ENCODE results near the gene SBF2.

The SBF2 gene

DNA sequence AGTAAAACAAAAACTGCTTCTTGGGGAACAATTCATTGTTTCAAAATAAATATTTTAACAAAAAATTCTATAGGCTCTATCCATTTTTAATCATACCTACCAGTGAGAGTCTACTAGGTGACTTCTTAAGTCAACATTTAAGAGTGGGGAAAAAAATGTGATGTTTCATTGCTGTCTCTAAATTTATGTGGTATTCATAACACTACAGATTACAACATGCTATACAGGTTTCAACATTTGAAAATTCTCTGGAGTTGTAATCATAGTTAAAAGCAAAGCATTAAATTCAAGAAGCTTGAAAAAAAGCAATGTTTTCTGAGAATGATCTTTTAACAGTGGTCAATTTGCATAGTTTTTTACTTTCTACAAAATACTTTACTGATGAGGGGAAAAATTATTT is 18.3 kb downstream of the SBF2 start:
- Histone ChIP-seq H4K20me1 (ENCODE audit: control insufficient read depth, insufficient read depth, low read depth, low read length) (no peaks in the 10 kb centered on the region), H3K27ac (ENCODE audit: low read depth, low read length) (no peak overlapping the region), H3K4me3 (ENCODE audit: low read length) (no peak overlapping the region), H3K9me2 (replicated peaks; ENCODE audit: control insufficient read depth, low read length) (no peaks in the 10 kb centered on the region), H3K9me3 (ENCODE audit: control insufficient read depth, insufficient read depth, low read length) (no peaks in the 10 kb centered on the region), H3F3A (ENCODE audit: control insufficient read depth, insufficient read depth) (no peaks in the 10 kb centered on the region; the same call in 1 of the 2 replicates), H3K4me1 (ENCODE audit: control insufficient read depth, low read length) (peaks cover 7% of the 10 kb centered on the region), H3K36me3 (ENCODE audit: control insufficient read depth, low read length) (no peaks in the 10 kb centered on the region), H3K27me3 (ENCODE audit: control insufficient read depth, low read length) (no peaks in the 10 kb centered on the region), H3K4me2 (ENCODE audit: low read length) (no peak overlapping the region), H3K79me2 (ENCODE audit: control insufficient read depth, low read length) (no peaks in the 10 kb centered on the region)
- no peak for TF ChIP-seq CTCF (IDR thresholded peaks at IDR 0.05; ENCODE audit: low read depth, low read length, poor library complexity, severe bottlenecking)
- TF ChIP-seq EZH2phosphoT487 (IDR thresholded peaks at IDR 0.05; ENCODE audit: borderline replicate concordance, low read length), result no peak

DNA sequence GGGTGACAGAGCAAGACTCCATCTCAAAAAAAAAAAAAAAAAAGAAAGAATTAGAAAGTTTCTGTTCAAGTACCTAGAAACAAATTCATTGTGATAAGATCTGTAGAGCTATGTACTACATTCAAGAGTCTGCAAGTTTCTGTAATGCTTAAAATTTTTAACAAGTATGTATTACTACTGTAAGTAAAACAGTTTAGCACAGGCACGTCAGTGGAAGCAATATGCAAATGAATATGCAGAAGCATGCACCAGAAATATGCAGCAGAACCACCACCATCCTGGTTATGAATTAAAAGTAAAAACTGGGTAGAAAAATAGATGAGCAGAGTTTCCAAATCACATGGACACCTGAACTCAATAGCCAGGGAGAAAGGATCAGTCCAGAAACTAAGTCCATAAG is 19.3 kb downstream of the SBF2 start:
- H3K27me3 ChIP-seq (ENCODE audit: control insufficient read depth, low read length), result no peaks in the 10 kb centered on the region
- no peaks in the 10 kb centered on the region; the same call in 1 of the 2 replicates for H3F3A ChIP-seq (ENCODE audit: control insufficient read depth, insufficient read depth)
- H4K20me1 ChIP-seq (ENCODE audit: control insufficient read depth, insufficient read depth, low read depth, low read length), result no peaks in the 10 kb centered on the region
- H3K4me1 ChIP-seq (ENCODE audit: control insufficient read depth, low read length), result peaks cover 7% of the 10 kb centered on the region
- H3K4me2 ChIP-seq (ENCODE audit: low read length), result peak overlapping the region; percentile 20; the same call in 1 of the 2 replicates
- no peaks in the 10 kb centered on the region for H3K9me2 ChIP-seq (replicated peaks; ENCODE audit: control insufficient read depth, low read length)
- no peaks in the 10 kb centered on the region for H3K36me3 ChIP-seq (ENCODE audit: control insufficient read depth, low read length)
- no peaks in the 10 kb centered on the region for H3K9me3 ChIP-seq (ENCODE audit: control insufficient read depth, insufficient read depth, low read length)
- no peaks in the 10 kb centered on the region for H3K79me2 ChIP-seq (ENCODE audit: control insufficient read depth, low read length)
- H3K4me3 ChIP-seq (ENCODE audit: low read length), result no peak overlapping the region
- no peak overlapping the region for H3K27ac ChIP-seq (ENCODE audit: low read depth, low read length)
- TF ChIP-seq EZH2phosphoT487 (IDR thresholded peaks at IDR 0.05; ENCODE audit: borderline replicate concordance, low read length) (no peak), CTCF (IDR thresholded peaks at IDR 0.05; ENCODE audit: low read depth, low read length, poor library complexity, severe bottlenecking) (no peak)

DNA sequence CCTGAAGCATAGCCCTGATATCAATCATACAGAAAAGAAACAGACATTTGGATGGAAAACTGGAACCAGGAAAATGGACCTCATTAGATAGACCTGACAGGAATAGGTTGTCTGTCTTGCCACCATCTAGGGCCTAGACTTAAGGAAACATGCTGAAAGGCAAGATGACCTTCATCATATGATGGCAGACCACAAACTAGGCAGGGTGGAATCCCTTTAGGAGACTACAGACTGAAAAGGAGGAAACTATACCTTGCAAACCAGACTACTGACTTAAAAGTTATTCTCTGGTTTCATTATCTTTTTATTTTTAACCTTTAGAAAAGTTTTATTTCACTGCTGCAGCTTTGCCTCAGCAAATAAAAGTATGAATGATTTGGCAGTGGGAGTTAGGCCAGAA is 20.3 kb downstream of the SBF2 start:
- Histone ChIP-seq H3K4me2 (ENCODE audit: low read length) (no peak overlapping the region), H3K27ac (ENCODE audit: low read depth, low read length) (no peak overlapping the region), H3K4me1 (ENCODE audit: control insufficient read depth, low read length) (peaks cover 7% of the 10 kb centered on the region), H3K27me3 (ENCODE audit: control insufficient read depth, low read length) (no peaks in the 10 kb centered on the region), H3K79me2 (ENCODE audit: control insufficient read depth, low read length) (no peaks in the 10 kb centered on the region), H3K36me3 (ENCODE audit: control insufficient read depth, low read length) (no peaks in the 10 kb centered on the region), H3K9me2 (replicated peaks; ENCODE audit: control insufficient read depth, low read length) (no peaks in the 10 kb centered on the region), H4K20me1 (ENCODE audit: control insufficient read depth, insufficient read depth, low read depth, low read length) (no peaks in the 10 kb centered on the region; the same call in 1 of the 2 replicates), H3K9me3 (ENCODE audit: control insufficient read depth, insufficient read depth, low read length) (no peaks in the 10 kb centered on the region), H3F3A (ENCODE audit: control insufficient read depth, insufficient read depth) (no peaks in the 10 kb centered on the region; the same call in 1 of the 2 replicates), H3K4me3 (ENCODE audit: low read length) (no peak overlapping the region)
- TF ChIP-seq CTCF (IDR thresholded peaks at IDR 0.05; ENCODE audit: low read depth, low read length, poor library complexity, severe bottlenecking) (no peak), EZH2phosphoT487 (IDR thresholded peaks at IDR 0.05; ENCODE audit: borderline replicate concordance, low read length) (no peak)
